SH-SY5Y (cell line): ENCODE measurements around the gene AXIN1.

Source experiments
- GATA2 ChIP-seq: IDR thresholded peaks from 2 replicates; pipeline ENCODE4 v1.6.1; 2011; ENCODE audit warnings: mild to moderate bottlenecking, low read depth, low read length
- GATA3 ChIP-seq: IDR thresholded peaks from 2 replicates; pipeline ENCODE4 v1.6.1; 2011; ENCODE audit warnings: low read depth, mild to moderate bottlenecking, low read length, moderate library complexity

DNA sequence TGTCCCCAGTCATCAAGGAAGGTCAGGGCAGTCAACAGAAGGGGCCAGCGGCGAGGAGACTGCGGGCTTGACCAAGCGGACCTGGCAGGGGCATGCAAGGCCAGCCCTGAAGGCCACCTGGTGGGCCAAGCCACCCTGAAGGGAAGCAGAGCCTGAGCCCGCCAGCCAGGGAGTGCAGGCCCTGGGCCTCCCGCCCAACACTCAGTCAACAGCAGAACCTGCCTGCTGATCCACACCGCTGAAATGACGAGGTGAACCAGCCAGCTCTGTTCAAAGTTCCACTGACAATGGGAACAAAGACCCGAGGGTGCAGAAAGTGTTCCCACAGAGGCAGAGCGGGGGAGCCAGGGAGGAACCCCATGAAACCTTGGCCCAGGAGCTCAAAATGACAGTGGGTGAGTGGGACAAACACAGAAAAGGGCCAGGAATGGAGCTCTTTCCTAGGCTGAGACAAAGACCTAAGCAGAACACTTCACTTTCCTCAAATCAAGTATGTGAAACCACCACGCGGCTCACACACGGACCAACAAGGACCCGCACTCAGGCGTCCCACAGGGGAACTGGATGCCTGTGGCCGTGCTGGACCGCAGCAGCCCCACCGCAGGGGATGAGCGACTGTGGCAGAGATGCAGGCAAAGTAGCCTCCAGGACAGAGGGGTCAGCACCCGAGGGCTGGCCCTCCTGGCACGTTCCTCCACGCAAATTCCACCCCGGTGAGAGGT, 12.0 kb downstream of the AXIN1 start:
- no peak for TF ChIP-seq GATA3
- TF ChIP-seq GATA2: no peak
